Amniotic epithelial cell (primary cell): Measurements from ENCODE around the gene LRP11.

ENCODE experiments used
- DNase-seq: peaks from one replicate; pipeline ENCODE4 v3.0.0-alpha.2; 2010; ENCODE audit warnings: low read depth

The LRP11 gene

DNA sequence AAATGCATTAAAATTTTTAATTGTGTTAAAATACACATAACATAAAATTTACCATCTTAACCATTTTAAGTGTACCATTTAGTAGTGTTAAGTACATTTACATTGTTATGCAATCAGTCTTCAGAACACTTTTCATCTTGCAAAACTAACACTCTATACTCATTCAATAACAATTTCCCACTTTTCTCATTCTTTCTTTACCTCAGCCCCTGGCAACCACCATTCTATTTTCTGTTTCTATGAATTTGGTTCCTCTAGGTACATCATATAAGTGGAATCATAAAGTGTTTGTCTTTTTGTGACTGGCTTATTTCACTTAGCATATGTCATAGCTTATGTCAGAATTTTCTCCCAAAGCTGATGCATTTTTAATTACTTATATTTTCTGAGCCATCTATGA is 82.4 kb downstream of the LRP11 start:
- DNase-seq: peak; percentile 20

DNA sequence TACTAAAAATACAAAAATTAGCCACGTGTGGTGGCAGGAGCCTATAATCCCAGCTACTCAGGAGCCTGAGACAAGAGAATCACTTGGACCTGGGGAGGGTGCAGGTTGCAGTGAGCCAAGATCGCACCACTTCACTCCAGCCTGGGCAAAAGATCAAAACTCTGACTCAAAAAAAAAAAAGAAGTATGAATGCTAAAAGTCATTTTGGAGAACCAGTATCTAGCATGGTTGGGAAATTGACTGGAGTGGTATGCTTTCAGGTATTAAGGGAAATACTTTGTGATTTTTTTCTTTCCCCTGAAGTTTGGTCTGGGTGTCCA is 84.6 kb downstream of the LRP11 start:
- peak; percentile 13 for DNase-seq

DNA sequence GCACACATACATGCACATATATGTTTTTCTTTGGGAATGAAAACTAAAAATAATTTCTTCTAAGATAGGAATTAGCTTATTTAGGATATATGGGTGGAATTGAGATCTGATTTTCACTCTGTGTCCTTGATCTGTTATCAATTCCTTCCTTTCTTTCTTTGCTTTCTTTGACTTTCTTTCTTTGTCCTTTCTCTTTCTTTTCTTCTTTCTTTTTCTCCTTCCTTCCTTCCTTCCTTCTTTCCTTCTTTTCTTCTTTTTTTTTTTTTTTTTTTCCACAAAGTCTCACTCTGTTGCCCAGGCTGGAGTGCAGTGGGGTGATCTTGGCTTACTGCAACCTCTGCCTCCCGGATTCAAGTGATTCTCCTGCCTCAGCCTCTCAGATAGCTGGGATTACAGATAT is 86.5 kb downstream of the LRP11 start:
- no peak for DNase-seq

DNA sequence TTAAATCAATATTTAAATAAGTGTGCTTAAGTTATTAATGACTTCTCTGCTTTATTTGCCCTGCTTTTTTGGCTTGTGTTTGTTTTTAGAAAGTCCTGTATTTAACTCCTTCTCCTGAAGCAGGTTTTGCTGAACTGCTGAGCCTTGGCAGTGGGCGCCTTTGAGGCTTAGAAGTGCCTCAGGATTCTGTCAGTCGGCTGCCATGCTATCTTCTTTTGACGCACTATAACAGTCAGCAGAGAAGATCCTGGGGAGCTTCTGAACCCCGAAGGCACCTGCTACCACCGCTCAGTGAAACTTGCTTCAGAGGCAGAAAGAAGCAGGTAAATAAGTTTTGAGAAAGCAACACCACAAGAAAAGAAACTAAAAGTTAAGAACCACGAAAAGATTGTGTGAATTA is 92.2 kb downstream of the LRP11 start:
- DNase-seq: no peak

DNA sequence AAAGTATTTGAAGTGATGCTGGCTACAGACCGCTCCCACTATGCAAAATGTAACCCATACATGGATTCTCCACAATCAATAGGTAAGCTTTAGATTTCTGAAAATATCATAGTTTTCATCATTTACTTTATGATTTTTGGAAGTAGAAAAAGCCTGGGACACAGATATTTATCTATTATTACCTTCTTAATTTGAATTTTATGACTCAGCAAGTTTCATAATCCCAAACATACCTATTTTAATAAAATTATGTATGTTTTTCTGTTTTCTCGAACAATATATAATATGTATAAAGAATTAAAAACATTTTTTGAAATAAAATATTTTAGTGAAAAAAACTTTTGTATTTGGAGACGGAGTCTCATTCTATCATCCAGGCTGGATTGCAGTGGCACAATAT is 93.0 kb downstream of the LRP11 start:
- DNase-seq: no peak

DNA sequence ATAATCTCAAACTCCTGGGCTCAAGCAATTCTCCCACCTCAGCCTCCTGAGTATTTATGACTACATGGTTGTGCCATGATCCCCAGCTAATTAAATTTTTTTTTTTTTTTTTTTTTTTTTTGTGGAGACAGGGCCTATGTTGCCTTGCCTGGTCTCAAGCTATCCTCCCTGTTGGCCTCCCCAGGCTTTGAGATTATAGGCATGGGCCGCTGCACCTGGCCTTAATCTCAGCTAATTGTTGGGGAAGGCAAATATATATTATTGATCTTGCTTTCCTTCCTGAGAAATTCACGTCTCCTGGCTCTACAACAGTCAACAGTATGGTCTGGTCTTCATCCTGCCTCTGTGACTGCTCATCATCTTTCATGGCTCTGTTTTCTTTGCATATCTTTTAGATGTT is 94.5 kb downstream of the LRP11 start:
- DNase-seq: no peak
